ENCODE measurements around the gene RIPK1. TPM values are rescaled to one million over a fixed set of nuclear protein-coding genes. Genes with fewer than 3 reads are reported as not detected.

Gene RIPK1
- total and polyA plus RNA-seq, 2 donors (not counting 3 experiments of a cell fraction or from before 2014, with no cell fraction given) = 11.2 to 20.6 TPM

- ChIA-PET POLR2A (no interaction called here), CTCF (interaction anchor here (0.6 kb wide), 1 partner anchor 8 kb away, joined by 3 read pairs; no protein-coding TSS in a partner anchor)
- Histone ChIP-seq H3K9ac (replicated peaks; ENCODE audit: extremely low read depth, insufficient read depth, low read length) (no peak overlapping the region), H3K27ac (ENCODE audit: insufficient read depth, low read depth, low read length) (no peak overlapping the region), H4K20me1 (replicated peaks; ENCODE audit: control insufficient read depth, extremely low read depth, insufficient read depth, low read length) (no peaks in the 10 kb centered on the region), H3K36me3 (ENCODE audit: control insufficient read depth in 2 of 2, extremely low read depth in 1 of 2, insufficient read depth in 2 of 2, low read length in 2 of 2) (no peaks in the 10 kb centered on the region), H3K4me2 (ENCODE audit: insufficient read depth, low read length) (no peak overlapping the region), H3K4me3 (replicated peaks in 1 of 3; ENCODE audit: insufficient read depth in 1 of 3, low read depth in 1 of 3, low read length in 3 of 3) (no peak overlapping the region), H2AFZ (ENCODE audit: low read depth, low read length) (no peak overlapping the region), H3K79me2 (ENCODE audit: control insufficient read depth, insufficient read depth, low read length) (no peaks in the 10 kb centered on the region), H3K4me1 (ENCODE audit: control insufficient read depth, extremely low read depth, insufficient read depth, low read length) (peaks cover 3% of the 10 kb centered on the region), H3K9me3 (replicated peaks; ENCODE audit: control insufficient read depth, insufficient read depth, low read length) (no peaks in the 10 kb centered on the region), H3K9me1 (replicated peaks; ENCODE audit: control insufficient read depth, extremely low read depth, insufficient read depth, low read length) (no peaks in the 10 kb centered on the region), H3K27me3 (ENCODE audit: control insufficient read depth in 2 of 2, insufficient read depth in 2 of 2, low read length in 2 of 2) (peaks cover 0 to 3% of the 10 kb centered on the region in 2 experiments)
- TF ChIP-seq POLR2AphosphoS5 (IDR thresholded peaks at IDR 0.05; ENCODE audit: insufficient read depth, low read depth, low read length) (no peak), JUN (IDR thresholded peaks at IDR 0.05; ENCODE audit: borderline replicate concordance, insufficient read depth, insufficient read length, low read depth) (no peak), EZH2 (IDR thresholded peaks at IDR 0.05; ENCODE audit: borderline replicate concordance, low read depth, low read length, severe bottlenecking) (no peak), MYC (IDR thresholded peaks at IDR 0.05; ENCODE audit: low read depth, low read length) (no peak), FOS (IDR thresholded peaks at IDR 0.05; ENCODE audit: borderline replicate concordance, insufficient read depth, low read length) (no peak), GATA2 (IDR thresholded peaks at IDR 0.05; ENCODE audit: insufficient read depth, insufficient read length, low read depth, low read length) (no peak), POLR2A (IDR thresholded peaks at IDR 0.05; ENCODE audit: low read depth, low read length) (no peak)
- TF ChIP-seq, protein P1, sequence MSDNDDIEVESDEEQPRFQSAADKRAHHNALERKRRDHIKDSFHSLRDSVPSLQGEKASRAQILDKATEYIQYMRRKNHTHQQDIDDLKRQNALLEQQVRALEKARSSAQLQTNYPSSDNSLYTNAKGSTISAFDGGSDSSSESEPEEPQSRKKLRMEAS (IDR thresholded peaks at IDR 0.05; ENCODE audit: insufficient read depth, insufficient read length) = no peak
- TF ChIP-seq, protein P2, sequence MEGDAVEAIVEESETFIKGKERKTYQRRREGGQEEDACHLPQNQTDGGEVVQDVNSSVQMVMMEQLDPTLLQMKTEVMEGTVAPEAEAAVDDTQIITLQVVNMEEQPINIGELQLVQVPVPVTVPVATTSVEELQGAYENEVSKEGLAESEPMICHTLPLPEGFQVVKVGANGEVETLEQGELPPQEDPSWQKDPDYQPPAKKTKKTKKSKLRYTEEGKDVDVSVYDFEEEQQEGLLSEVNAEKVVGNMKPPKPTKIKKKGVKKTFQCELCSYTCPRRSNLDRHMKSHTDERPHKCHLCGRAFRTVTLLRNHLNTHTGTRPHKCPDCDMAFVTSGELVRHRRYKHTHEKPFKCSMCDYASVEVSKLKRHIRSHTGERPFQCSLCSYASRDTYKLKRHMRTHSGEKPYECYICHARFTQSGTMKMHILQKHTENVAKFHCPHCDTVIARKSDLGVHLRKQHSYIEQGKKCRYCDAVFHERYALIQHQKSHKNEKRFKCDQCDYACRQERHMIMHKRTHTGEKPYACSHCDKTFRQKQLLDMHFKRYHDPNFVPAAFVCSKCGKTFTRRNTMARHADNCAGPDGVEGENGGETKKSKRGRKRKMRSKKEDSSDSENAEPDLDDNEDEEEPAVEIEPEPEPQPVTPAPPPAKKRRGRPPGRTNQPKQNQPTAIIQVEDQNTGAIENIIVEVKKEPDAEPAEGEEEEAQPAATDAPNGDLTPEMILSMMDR (IDR thresholded peaks at IDR 0.05; ENCODE audit: extremely low read depth in 1 of 2, insufficient read depth in 1 of 2, low read depth in 1 of 2, low read length in 2 of 2) = no peak
- intact Hi-C loops (cut with micrococcal nuclease) = no loop called here
- dilution Hi-C loops (cut with MboI; ENCODE audit: extremely low pct_ligation_motif_present, low sequenced_read_pairs) = no loop called here
- FAIRE-seq (no peak), DNase-seq (ENCODE audit: low read depth, low spot score) (no peak)
- BruUV-seq (replicated peaks) = no TSS peak
These were observed 34.6 kb upstream of the RIPK1 start for GRCh38 chr6:3033652-3034051.
